Measurements from ENCODE around the gene WDR47.
"Not testable (repeated sequence)": the region's sequence is repeated elsewhere in the genome, so short reads cannot be mapped to it uniquely, and the experiment has no call there.

- TF ChIP-seq, protein P1, sequence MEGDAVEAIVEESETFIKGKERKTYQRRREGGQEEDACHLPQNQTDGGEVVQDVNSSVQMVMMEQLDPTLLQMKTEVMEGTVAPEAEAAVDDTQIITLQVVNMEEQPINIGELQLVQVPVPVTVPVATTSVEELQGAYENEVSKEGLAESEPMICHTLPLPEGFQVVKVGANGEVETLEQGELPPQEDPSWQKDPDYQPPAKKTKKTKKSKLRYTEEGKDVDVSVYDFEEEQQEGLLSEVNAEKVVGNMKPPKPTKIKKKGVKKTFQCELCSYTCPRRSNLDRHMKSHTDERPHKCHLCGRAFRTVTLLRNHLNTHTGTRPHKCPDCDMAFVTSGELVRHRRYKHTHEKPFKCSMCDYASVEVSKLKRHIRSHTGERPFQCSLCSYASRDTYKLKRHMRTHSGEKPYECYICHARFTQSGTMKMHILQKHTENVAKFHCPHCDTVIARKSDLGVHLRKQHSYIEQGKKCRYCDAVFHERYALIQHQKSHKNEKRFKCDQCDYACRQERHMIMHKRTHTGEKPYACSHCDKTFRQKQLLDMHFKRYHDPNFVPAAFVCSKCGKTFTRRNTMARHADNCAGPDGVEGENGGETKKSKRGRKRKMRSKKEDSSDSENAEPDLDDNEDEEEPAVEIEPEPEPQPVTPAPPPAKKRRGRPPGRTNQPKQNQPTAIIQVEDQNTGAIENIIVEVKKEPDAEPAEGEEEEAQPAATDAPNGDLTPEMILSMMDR (conservative IDR thresholded peaks at IDR 0.05) = not testable (repeated sequence)
- TF ChIP-seq EZH2 (IDR thresholded peaks at IDR 0.05; ENCODE audit: low read depth) = not testable (repeated sequence)
Measured at GRCh38 chr1:109017719-109018118, 24.2 kb downstream of the WDR47 start.

All from PC-9 (cell line).